PC-9 (cell line): ENCODE results near the gene MTOR. TPM values are rescaled to one million over a fixed set of nuclear protein-coding genes. Genes with fewer than 3 reads are reported as not detected.
A peak's percentile ranks its signal among the peaks of the same experiment; 100 is the strongest.
"Not testable (repeated sequence)": the region's sequence is repeated elsewhere in the genome, so short reads cannot be mapped to it uniquely, and the experiment has no call there.

Source experiments
- BruUV-seq: library from RNA; stranded (reverse); fragments of 400-500 nt; replicated peaks from 2 replicates; lab custom pipeline; 2021; lab: Mats Ljungman, UMichigan
- CTCF ChIA-PET: fragments of 300-600 bp; sonication (Branson Sonifier 250); formaldehyde crosslinking; loops from one replicate; lab custom pipeline; 2022; ENCODE audit warnings: antibody characterized with exemption; lab: Charles Lee
- POLR2A ChIA-PET: fragments of 300-600 bp; sonication (Branson Sonifier 250); formaldehyde crosslinking; loops from one replicate; lab custom pipeline; 2022; ENCODE audit warnings: antibody characterized with exemption; ENCODE audit not compliant: unreplicated experiment; lab: Charles Lee
- DNase-seq, 2 experiments: peaks; one replicate each; pipeline versions ENCODE4 v3.0.0 to v3.0.0-alpha.2; 2015 to 2022; ENCODE audit warnings: mixed read lengths in 1 of 2
- H2AFZ ChIP-seq: fragments of 200-600 bp; sonication (generic); 2 replicates; pipeline ENCODE4 v1.8.1; 2017; ENCODE audit warnings: antibody characterized with exemption
- H3F3A ChIP-seq: fragments of 200-600 bp; sonication (generic); 2 replicates; pipeline ENCODE4 v1.8.1; 2017; ENCODE audit warnings: antibody characterized with exemption, mild to moderate bottlenecking, low read depth; ENCODE audit not compliant: insufficient read depth
- H3K27ac ChIP-seq: fragments of 200-600 bp; sonication (generic); 2 replicates; pipeline ENCODE4 v1.6.1; 2016; ENCODE audit warnings: mixed run types
- H3K27me3 ChIP-seq: fragments of 200-600 bp; sonication (generic); 2 replicates; pipeline ENCODE4 v1.6.1; 2016; ENCODE audit warnings: low read depth, mixed run types; ENCODE audit not compliant: insufficient read depth
- H3K36me3 ChIP-seq: fragments of 200-600 bp; sonication (generic); 2 replicates; pipeline ENCODE4 v1.6.1; 2016; ENCODE audit warnings: low read depth, mixed run types
- H3K4me1 ChIP-seq: fragments of 200-600 bp; sonication (generic); replicated peaks from 2 replicates; pipeline ENCODE4 v1.6.1; 2016; ENCODE audit warnings: mixed run types; ENCODE audit not compliant: insufficient read depth
- H3K4me2 ChIP-seq: fragments of 200-600 bp; sonication (generic); 2 replicates; pipeline ENCODE4 v1.6.1; 2017; ENCODE audit warnings: mixed run types
- H3K4me3 ChIP-seq: fragments of 200-600 bp; sonication (generic); 2 replicates; pipeline ENCODE4 v1.6.1; 2016; ENCODE audit warnings: mixed run types
- H3K79me2 ChIP-seq: fragments of 200-600 bp; sonication (generic); 2 replicates; pipeline ENCODE4 v1.6.1; 2017; ENCODE audit warnings: low read depth, mixed run types
- H3K9me2 ChIP-seq: fragments of 200-600 bp; sonication (generic); 2 replicates; pipeline ENCODE4 v1.8.1; 2017; ENCODE audit warnings: mild to moderate bottlenecking; ENCODE audit not compliant: insufficient read depth
- H3K9me3 ChIP-seq: fragments of 200-600 bp; sonication (generic); 2 replicates; pipeline ENCODE4 v1.8.1; 2016; ENCODE audit warnings: low read depth; ENCODE audit not compliant: insufficient read depth
- H4K20me1 ChIP-seq: fragments of 200-600 bp; sonication (generic); 2 replicates; pipeline ENCODE4 v1.8.1; 2017; ENCODE audit not compliant: insufficient read depth
- EZH2 ChIP-seq: fragments of 200-600 bp; sonication (generic); IDR thresholded peaks from 2 replicates; pipeline ENCODE4 v1.8.0; 2017; ENCODE audit warnings: antibody characterized with exemption, low read depth
- intact Hi-C: fragments of 100-400 bp; cut with micrococcal nuclease; formaldehyde crosslinking; loops from one replicate; pipeline ENCODE4 v1.10.0; 2022; ENCODE audit not compliant: unreplicated experiment
- total RNA-seq: library from RNA; stranded (reverse); gene quantifications from 2 replicates; pipeline ENCODE4 v1.2.3, GENCODE V29; 2021
- TF ChIP-seq, protein P1 (sequence below): fragments of 200-600 bp; sonication (generic); conservative IDR thresholded peaks from 2 replicates; pipeline ENCODE4 v1.6.1; 2017; ENCODE audit warnings: mixed run types, antibody characterized with exemption, mild to moderate bottlenecking, moderate library complexity

Gene MTOR
- total RNA-seq, 1 experiment from 2014 or later = 37.4 TPM

GRCh38 chr1:11100149-11100493 is 162.2 kb downstream of the MTOR start:
- intact Hi-C loops = no loop called here
- Histone ChIP-seq H3K4me2 (peak overlapping the region; percentile 80), H4K20me1 (no peaks in the 10 kb centered on the region), H3F3A (no peaks in the 10 kb centered on the region), H3K79me2 (peaks cover 19% of the 10 kb centered on the region), H2AFZ (peak overlapping the region; percentile 99; the same call in 1 of the 2 replicates), H3K9me2 (no peaks in the 10 kb centered on the region), H3K4me3 (peak overlapping the region; percentile 86; the same call in 1 of the 2 replicates), H3K27ac (peak overlapping the region; percentile 38; the same call in 1 of the 2 replicates), H3K9me3 (no peaks in the 10 kb centered on the region), H3K36me3 (no peaks in the 10 kb centered on the region), H3K27me3 (no peaks in the 10 kb centered on the region), H3K4me1 (peaks cover 5% of the 10 kb centered on the region; the same call in 1 of the 2 replicates)
- TF ChIP-seq, protein P1, sequence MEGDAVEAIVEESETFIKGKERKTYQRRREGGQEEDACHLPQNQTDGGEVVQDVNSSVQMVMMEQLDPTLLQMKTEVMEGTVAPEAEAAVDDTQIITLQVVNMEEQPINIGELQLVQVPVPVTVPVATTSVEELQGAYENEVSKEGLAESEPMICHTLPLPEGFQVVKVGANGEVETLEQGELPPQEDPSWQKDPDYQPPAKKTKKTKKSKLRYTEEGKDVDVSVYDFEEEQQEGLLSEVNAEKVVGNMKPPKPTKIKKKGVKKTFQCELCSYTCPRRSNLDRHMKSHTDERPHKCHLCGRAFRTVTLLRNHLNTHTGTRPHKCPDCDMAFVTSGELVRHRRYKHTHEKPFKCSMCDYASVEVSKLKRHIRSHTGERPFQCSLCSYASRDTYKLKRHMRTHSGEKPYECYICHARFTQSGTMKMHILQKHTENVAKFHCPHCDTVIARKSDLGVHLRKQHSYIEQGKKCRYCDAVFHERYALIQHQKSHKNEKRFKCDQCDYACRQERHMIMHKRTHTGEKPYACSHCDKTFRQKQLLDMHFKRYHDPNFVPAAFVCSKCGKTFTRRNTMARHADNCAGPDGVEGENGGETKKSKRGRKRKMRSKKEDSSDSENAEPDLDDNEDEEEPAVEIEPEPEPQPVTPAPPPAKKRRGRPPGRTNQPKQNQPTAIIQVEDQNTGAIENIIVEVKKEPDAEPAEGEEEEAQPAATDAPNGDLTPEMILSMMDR = no peak
- TF ChIP-seq EZH2 = no peak
- TSS peak; percentile 92 for BruUV-seq
- ChIA-PET POLR2A (interaction anchor here (1.0 kb wide), 1 partner anchor 162 kb away, joined by 3 read pairs; the partner anchor contains the start of gene MTOR), CTCF (no interaction called here)
- DNase-seq = no peak

DNA sequence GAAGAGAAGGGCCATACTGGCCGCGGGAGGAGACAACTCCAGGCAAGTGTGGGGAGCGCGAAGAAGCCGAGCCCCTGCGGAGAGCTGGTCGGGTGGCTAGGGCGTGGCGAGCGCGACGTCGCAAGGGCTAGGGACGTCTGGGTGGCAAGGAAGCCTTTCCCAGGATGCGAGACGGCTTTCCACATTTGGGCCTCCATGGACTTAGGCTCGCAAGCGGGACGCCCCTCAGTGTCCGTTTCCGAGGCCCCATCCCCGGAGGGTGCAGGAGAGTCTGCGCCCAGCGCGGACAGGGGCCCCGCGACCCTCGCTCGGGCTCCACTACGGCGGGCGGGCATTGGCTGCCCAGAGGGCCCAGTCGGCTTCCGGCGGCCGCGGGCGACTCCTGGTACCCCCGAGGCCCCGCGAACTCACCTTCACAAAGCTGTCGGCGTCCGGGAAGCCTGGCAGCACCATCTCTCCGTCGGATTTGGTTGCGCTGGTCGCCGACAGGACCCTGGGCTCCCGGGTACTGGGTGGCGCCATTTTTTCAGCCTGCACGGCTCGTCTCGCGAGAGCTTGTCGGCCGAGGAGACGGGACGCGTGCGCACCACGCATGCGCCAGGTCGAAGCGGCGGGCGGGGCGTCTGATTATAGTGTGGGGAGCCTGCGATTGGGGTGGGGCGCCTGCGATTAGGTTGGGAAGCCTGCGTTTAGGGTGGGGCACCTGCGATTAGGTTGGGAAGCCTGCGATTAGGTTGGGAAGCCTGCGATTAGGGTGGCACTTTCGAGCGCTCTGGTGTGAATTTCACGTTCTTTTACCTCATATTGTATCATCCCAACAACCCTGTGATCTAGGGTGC is 162.8 kb downstream of the MTOR start, which contains the start of gene EXOSC10:
Gene EXOSC10, minus strand, starts transcription at position 560 of the 839 bp plus-strand sequence. Its CDS starts 38 bp downstream, at position 522.
- peak; percentile 66 to 91 for DNase-seq
- Histone ChIP-seq H3K4me2 (peak within 1 kb of the TSS; percentile 80), H3K27ac (peak within 1 kb of the TSS; percentile 63), H4K20me1 (no peaks in the 10 kb centered on the region), H3K36me3 (no peaks in the 10 kb centered on the region), H2AFZ (peak within 1 kb of the TSS; percentile 99), H3F3A (no peaks in the 10 kb centered on the region), H3K4me1 (peaks cover 5% of the 10 kb centered on the region; the same call in 1 of the 2 replicates), H3K9me2 (no peaks in the 10 kb centered on the region), H3K4me3 (peak within 1 kb of the TSS; percentile 86), H3K9me3 (no peaks in the 10 kb centered on the region), H3K79me2 (peaks cover 19% of the 10 kb centered on the region), H3K27me3 (no peaks in the 10 kb centered on the region)
- intact Hi-C loops = no loop called here
- BruUV-seq = TSS peak; percentile 42
- no peak for TF ChIP-seq EZH2
- TF ChIP-seq, protein P1 = no peak
- ChIA-PET CTCF (no interaction called here), POLR2A (interaction anchor here (0.5 to 1.0 kb wide), 7 partner anchors 8 to 544 kb away, joined by 3 to 12 read pairs (median 4); partner anchors contain the start of gene MTOR)

- Histone ChIP-seq H3K4me2 (peak overlapping the region; percentile 80), H3K9me2 (no peaks in the 10 kb centered on the region), H3K79me2 (peaks cover 19% of the 10 kb centered on the region), H3K4me3 (peak overlapping the region; percentile 86), H3K27me3 (no peaks in the 10 kb centered on the region), H3K4me1 (peaks cover 5% of the 10 kb centered on the region; the same call in 1 of the 2 replicates), H2AFZ (peak overlapping the region; percentile 99), H3K9me3 (no peaks in the 10 kb centered on the region), H3K36me3 (no peaks in the 10 kb centered on the region), H3F3A (no peaks in the 10 kb centered on the region), H4K20me1 (no peaks in the 10 kb centered on the region), H3K27ac (no peak overlapping the region)
- DNase-seq = no peak
- TF ChIP-seq EZH2 = no peak
- TF ChIP-seq, protein P1 = no peak
- CTCF ChIA-PET = no interaction called here
- intact Hi-C loops = no loop called here
- no TSS peak for BruUV-seq
- POLR2A ChIA-PET = interaction anchor here (0.5 to 0.7 kb wide), 3 partner anchors 9 to 545 kb away, joined by 3 to 12 read pairs (median 4); no protein-coding TSS in a partner anchor
Measured at GRCh38 chr1:11098931-11099309, 163.4 kb downstream of the MTOR start.

- H3K9me3 ChIP-seq, H3K79me2 ChIP-seq, H2AFZ ChIP-seq, H3K4me3 ChIP-seq, DNase-seq, BruUV-seq, H3K9me2 ChIP-seq, H3K27ac ChIP-seq, POLR2A ChIA-PET, H3K4me1 ChIP-seq, CTCF ChIA-PET, H4K20me1 ChIP-seq, H3K4me2 ChIP-seq, H3K27me3 ChIP-seq, intact Hi-C loops, H3F3A ChIP-seq: not testable (repeated sequence)
- H3K36me3 ChIP-seq = peaks cover 16% of the 10 kb centered on the region; the same call in 1 of the 2 replicates
Measured at GRCh38 chr1:11083784-11084183, 178.6 kb downstream of the MTOR start.
